Measurements from ENCODE around the gene HEMK1. TPM values are rescaled to one million over a fixed set of nuclear protein-coding genes. Genes with fewer than 3 reads are reported as not detected.

Gene HEMK1
- total RNA-seq, 1 experiment from 2014 or later = 14.0 TPM

DNA sequence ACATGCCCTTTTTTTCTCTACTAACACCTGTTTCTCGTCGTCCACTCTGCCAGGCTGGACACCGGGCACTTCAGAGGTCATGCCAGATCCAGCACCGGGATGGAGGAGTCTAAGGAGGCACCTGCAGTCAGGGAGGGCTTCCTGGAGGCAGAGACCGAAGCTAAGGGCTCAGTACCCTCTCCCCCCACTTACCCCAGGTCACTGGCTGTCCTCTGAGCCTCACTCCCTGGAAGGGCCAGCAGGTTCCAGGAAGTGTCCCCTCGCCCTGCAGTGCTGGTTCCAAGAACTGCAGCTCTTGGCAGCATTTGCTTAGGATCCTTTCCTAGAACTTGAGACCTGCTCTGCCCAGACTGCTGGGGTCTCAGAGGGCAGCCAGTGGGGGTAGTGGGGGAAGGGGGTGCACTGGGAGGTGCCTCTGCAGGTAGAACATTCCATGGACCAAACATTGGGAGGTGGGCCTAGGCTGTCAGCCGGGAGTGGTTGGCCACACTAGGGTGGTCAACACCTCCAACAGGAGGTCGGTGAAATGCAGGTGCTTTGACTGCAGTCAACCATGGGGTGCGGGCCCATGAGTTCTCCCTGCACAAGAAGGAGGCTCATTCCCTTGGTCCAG lies 30.9 kb downstream of the HEMK1 start:
- no peak for DNase-seq (ENCODE audit: low read depth)

DNA sequence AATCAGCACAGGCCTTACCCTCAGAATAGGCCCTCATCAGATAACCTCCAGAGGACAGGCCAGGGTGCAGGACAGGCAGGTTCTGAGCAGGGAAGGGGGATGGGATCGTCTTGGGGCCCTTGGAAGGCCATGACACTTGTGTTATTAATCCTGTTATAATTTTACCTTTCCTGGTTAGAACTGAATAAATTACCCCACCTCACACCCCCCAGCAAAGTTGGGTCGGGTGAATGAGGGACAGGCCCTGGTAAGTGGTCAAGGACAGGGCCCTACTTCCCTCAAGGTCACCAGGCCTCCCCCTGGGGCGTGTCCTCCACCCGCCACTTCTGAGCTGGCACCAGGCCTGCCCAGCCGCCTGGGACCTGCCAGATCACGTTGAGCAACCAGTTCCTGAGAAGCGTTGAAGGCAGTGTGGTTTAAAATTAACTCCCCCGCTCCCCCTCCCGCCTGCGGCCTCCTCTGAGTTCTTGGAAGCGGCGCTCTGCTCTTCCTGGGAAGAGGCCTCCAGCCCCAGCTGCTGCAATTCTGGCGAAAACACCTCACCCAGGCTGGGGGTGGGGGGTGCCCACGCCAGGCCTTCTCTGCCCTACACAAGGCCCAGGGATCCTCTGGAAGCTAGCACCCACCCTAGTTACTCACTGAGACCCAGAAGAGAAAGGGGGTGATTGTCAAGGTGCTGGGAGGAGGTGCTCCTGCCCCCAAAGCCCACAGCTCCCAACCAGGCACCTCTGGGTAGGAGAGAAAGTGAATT lies 31.7 kb downstream of the HEMK1 start:
- DNase-seq (ENCODE audit: low read depth) = peak; percentile 93

GRCh38 chr3:50602595-50603191 lies 33.4 kb downstream of the HEMK1 start:
- DNase-seq (ENCODE audit: low read depth) = no peak

DNA sequence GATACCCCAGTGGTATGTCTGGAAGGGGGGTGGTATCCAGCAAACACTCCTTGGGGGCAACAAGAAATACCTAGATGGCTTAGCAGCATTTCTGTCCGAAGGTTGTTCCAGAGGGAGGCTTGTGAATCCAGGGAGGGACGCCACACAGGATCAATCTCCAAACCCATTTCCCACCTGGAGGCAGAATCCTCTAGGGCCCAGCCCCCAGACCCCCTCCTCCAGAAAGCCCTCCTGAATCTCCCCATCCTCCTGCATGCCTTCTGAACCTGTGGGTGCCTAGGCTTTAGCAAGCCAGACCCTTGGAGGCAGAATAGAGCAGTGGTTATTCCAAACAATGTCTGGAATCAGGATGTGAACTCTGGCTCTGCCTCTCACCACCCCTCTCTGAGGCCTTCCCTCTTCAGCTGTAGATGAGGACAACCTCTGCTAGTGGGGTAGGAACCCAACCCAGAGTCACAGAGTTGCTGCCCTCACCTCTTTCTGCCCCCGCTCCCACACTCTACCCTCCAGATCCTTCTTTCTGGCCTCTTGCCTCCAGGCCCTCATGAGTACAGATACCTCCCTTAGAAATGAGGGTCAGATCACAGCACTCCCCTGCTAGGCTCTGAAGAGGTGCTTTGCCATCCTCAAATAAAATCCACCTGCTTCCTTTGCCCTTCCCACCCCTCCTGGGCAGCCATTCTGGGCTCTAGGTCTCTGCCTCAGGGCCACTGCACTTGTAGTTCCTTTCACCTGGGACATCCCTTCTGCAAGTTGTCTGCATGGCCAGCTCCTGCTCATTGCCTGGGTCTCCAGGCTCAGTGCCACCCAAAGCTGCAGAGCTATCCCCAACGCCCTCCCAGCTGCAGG lies 34.2 kb downstream of the HEMK1 start:
- no peak for DNase-seq (ENCODE audit: low read depth)

GRCh38 chr3:50604110-50604621 lies 34.8 kb downstream of the HEMK1 start:
- no peak for DNase-seq (ENCODE audit: low read depth)

GRCh38 chr3:50604628-50605588 lies 35.6 kb downstream of the HEMK1 start:
- no peak for DNase-seq (ENCODE audit: low read depth)

GRCh38 chr3:50605901-50606326 lies 36.6 kb downstream of the HEMK1 start:
- DNase-seq (ENCODE audit: low read depth) = no peak

- DNase-seq (ENCODE audit: low read depth) = no peak
Observed at GRCh38 chr3:50606596-50606995, 37.3 kb downstream of the HEMK1 start.

DNA sequence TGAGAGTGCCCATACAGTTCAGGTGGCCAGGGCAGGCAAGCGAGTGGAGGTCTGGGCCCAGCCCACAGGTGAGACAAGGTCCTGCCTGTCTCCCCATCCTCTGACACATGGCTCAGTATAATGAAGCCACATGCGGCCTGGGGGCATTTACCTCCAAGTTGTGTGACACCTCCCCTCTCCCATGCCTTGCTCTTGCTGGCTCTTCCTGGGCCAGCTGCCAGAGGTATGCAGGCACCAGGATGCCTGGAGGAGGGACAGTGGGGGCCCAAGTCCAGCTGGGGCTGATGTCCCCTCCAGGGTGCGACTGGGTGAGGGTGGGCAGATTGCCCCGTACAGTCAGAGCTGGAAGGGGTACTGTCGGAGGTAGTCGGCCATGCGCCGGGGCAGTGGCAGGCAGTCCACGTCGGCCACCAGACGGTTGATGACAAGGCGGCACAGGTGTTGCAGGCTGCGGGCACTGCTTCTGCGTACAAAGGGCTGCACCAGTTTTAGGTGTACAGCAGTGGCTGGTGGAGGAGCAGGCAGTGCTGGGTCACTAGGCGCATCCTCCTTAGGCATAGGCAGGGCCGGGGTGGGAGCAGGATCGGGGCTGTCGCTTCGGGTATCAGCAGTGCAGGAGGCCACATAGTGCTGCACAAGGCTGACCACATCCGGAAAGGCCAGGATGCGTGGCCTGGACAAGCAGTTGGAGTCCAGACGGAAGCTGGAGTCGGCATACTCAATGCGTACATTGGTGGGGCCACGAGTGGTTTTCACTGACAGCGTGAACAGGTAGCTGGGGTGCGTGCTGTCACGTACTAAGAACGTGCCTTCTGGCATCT lies 38.2 kb downstream of the HEMK1 start:
- DNase-seq (ENCODE audit: low read depth) = no peak

DNA sequence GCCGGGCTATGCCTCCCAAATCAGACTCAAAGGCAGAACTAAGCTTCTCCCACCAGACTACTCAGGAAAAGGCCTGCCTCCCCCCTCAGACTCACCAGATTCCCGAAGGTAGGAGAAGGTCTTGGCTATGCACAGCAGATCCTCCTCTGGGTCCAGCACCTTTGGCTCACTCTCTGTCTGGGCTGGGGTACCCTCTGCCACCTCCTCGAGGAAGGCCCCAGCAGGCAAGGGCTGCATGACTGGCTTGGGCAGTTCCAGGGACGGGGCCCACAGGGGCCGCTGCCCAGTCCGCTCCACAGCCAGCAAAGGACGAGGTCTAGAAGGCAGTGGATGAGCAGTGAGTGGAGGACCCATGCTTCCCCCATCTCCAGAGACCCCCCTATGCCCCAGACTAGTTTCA lies 39.0 kb downstream of the HEMK1 start:
- no peak for DNase-seq (ENCODE audit: low read depth)

DNA sequence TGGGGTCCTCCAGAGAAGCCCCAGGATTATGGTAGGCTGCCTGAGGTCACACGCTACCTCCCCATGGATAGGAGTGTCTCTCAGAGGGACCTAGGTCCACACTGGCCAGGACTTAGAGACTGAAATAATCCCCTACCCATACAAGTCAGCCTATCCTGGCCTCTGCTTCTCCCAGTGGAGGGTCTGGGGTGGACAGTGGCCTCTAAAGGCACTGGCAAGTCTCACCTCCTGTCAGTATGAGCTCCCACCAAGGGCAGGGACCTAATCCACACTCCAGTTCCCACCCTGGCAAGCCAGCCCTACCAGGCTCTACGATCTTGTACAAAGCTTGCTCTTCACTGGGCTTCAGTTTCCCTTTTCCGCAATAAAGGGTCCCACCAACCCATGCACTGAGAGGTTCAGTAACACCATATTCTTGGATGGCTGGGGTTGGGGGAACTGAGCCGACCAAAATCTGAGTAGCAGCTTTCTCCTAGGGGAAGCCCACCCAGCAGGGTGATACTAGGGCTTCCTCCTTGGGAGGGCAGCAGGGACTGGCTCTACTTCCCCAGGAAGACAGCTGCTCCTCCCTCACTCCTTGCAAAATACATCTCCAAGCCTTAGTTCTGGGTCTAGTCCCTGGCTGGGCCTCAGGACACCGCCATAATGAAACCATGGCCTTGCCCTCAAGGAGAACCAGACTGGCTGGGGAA lies 39.9 kb downstream of the HEMK1 start:
- DNase-seq (ENCODE audit: low read depth) = no peak

DNA sequence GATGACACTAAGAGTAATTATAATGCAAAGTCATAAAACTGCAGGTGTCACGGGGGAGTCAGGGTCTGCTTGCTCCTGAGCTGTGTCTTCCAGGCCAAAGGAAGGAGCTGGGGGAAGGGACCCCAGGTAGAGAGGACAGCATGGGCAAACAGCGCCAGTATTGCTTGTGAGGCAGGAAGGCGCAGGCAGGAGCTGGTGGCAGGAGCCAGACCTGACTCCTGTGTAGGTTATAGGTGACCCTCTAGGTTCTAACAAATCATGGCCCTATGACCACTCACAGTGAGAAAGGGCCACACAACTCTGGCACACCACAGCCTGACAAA lies 40.4 kb downstream of the HEMK1 start:
- DNase-seq (ENCODE audit: low read depth) = no peak

DNA sequence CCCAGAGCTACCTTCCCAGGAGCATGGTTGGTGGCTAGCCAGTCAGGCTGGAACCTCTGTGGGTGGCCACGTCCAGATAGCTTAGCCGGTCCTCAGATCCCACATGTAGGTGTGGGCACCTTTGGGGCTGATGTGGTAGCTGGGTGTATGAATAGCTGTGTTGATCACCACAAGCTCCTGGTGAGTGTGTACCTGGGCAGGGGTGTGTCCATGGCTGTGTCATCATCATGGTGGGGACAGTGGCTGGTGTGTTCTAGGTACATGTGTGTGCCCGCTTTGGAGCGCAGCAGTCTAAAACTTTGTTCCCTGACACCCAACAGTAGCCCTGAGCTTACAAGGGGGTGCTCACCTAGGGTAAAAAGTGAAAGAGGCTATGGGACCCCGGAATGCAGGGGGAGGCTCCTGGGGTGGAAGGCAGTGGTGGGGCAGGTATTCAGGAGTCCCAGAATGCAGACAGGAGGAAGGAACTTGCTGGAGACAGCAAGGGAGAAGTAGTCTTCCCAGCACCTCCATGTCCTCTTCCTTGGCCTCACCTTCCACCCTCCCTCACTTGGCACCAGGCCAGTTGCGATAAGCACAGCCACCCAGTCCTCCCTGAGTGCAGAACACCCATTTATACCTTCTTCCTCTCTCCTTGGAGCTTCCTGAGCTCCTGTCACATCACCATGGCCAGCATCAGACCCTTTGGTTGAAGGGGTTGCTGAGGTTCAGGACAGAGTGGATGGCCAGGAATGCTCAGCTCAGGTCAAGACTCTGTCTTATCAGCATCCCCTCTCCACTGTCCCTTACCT lies 41.1 kb downstream of the HEMK1 start:
- no peak for DNase-seq (ENCODE audit: low read depth)

- no peak for DNase-seq (ENCODE audit: low read depth)
Observed at GRCh38 chr3:50610992-50611463, 41.7 kb downstream of the HEMK1 start.

GRCh38 chr3:50611464-50612233 lies 42.3 kb downstream of the HEMK1 start, which contains the start of gene CISH:
Gene CISH, minus strand, starts transcription at chr3:50611774. Its CDS starts 124 bp downstream, at chr3:50611650.
- DNase-seq (ENCODE audit: low read depth) = peak; percentile 89

DNA sequence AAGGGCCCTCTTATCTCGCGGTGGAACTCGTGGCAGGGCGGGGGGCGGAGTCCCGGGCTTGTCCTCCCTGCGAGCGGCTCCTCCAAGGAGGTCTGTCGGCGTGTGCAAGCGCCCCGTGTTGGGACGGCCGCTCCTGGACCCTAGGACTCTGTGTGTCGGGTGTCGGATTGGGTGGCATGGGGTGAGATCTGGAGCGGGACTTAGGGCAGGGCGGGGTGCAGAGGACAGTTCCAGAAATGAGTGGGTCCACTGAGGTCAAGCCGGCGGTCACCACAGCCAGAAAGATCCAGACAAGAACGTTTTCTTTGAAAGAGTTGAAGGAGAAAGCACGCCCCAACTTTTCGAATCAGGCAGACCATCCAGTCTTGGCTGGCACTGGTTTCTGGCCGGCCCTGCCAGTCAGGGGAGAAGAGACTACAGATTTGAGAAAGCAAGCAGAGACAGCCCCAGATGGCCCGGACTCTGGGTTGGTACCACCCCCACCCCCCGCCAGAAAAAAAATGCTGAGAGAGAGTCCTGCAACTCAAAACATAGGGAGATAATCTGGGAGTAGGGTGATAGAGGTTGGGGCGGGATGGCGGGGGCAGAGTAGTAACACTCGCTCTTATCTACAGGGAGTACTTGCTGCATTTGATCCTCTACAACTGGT lies 43.0 kb downstream of the HEMK1 start:
- no peak for DNase-seq (ENCODE audit: low read depth)

Measured in HT1080 (cell line).